Right forelimb (tissue), 1 donor: ENCODE data around the gene NFATC2.
A peak's percentile ranks its signal among the peaks of the same experiment; 100 is the strongest.
"Not testable (repeated sequence)": the region's sequence is repeated elsewhere in the genome, so short reads cannot be mapped to it uniquely, and the experiment has no call there.

Experiments used
- DNase-seq: peaks from one replicate; pipeline ENCODE4 v3.0.0-alpha.2; 2018

The NFATC2 gene

DNA sequence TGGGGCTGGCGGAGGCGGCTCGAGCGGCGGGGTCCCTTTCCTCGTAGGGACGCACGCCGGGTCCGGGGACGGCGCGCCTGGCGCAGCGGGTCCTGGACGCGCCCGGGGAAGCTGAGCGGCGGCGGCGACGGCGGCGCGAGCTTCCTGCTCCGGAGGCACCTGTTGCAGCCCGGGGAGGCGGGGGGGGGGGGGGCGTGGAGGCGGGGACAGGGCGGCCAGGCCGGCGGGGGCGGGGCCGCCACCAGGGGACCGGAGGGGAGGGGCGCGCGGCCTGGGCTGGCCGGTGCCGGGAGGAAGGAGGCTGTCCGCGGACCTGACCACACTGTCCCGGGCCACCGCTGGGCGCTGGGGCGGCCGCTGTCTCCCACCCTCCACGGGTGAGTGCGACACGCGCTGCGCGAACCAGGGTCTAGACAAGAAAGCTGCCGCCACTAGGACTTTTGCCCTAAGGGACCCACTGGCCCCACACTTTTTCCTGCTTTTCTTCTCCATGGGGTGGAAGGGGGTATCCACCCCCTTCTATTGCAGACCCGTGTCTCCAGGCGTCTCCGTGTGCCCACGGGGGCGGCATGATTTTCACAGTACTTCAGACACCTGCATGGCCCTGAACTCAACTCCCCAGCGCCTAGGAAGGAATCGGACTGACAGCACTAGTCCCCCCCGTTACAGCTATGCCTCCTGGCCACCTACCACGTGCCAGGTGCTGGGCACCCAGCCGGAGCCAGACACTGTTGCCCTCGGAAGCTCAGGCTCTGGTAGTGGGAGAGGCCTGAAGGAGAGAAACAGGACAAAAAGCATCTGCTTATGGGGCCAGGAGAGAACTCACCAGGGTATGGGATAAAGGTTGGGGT is at the start of gene NFATC2:
TSS of gene NFATC2 (minus strand) at position 149 of the 851 bp plus-strand sequence. CDS start 220 bp downstream, outside the sequence.
- peak; percentile 58 for DNase-seq

DNA sequence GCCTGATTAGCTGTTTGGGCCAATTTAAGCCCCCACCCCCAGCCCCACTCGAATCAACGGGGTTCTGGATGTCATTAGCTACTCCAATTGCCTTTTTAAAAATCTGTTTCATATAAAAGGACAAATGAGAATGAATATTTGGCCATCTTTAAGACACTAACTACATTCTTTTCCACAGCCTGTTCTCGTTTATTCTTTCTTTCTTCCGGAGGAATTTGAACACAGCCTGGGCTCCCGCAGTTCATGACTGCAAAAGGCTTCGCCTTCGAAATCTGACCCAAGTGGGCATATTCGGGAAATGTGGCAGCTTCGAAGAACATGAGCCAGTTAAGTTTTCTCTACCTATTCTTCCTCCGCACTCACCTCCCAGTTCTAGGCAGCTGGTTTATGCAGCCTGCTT is 49.4 kb upstream of the NFATC2 start:
- DNase-seq = no peak

DNA sequence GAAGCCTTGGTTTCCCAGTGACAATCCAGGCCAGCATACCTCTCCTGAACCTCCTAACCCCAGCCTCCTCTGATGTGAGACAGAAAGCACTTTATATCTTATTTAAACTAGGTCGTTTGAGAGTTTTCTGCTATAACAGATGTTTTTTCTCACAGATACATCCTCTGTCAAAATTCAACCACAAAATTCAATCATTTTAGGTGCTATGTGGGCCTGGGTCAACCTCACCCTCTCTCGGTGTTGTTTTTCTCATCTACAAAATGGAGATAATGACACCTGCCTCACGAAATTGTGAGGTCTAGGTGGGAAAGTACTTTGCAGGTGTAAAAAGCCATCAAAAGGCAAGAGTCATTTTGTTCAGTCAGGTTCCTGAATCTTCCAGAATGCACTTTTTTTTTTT is 46.2 kb upstream of the NFATC2 start:
- no peak for DNase-seq

DNA sequence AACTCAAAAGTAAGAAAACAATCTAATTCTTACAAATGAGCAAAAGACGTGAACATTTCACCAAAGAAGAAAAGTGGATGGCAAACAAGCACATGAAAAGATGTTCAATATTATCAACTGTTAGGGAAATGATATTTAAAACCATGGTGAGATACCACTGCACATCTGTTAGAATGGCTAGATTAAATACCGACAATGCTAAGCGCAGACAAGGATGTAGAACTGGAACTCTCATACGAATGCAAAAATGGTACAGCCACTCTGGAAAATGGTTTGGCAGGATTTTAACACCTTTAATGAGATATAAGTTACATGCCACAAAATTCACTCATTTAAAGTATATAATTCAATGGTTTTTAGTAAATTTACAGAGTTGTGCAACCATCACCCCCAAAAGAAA is 44.6 kb upstream of the NFATC2 start:
- no peak for DNase-seq

DNA sequence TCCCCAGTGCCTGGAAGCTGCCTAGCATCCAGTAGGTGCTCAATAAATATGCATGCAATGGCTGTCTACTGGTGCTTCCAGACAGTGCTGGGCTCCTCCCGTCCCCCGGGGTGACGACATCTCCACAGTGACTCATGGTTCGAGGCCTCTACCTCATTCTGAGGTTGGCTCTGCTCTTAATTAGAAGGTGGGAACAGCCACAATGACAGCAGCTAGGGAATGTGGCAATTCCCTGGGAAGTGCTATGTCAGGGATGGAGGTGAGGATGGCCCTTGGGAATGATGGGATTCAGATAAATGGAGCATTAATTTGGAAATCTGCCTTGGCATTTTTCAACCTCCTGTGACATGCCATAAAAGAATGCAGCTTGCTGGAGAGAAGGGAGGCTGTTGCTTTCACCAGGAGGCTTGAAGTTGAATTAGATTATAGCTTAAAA is 43.5 kb upstream of the NFATC2 start:
- DNase-seq = no peak

DNA sequence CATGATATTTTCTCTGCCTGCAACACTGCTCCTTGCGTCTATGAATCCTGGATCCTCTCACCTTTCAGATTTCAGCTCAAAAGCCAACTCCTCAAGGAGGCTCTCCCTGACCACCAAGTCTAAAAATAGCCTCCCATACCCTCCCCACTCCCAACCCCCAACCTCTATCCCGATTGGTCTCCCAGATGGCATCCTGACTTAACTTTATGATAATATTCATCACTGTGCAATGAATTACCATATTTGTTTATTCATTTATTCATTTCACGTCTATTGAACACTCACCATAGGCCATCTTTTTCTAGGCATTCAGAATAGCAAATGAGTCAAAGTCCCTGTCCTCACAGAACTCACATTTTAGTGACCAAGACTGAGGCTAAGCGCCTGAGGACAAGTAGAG is 42.6 kb upstream of the NFATC2 start:
- DNase-seq = no peak

DNA sequence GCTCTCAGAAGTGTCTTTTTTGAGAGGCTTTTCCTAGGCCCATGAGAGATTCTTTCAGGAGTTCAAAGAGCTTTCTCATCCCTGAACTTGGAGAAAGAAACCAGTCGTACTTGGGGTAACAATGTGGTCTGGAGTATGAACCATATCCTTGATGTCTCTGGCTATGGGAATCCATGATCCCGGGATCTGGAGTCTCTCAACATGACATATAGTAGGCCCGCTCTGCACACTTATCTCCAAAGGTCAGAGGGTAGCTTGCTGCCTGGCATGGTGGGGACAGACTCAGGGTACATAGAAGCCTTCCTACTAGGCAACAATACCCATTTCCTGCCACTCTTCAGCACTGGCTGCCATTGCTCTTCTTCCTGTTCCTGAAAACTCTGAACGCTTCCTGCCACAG is 42.2 kb upstream of the NFATC2 start:
- no peak for DNase-seq

DNA sequence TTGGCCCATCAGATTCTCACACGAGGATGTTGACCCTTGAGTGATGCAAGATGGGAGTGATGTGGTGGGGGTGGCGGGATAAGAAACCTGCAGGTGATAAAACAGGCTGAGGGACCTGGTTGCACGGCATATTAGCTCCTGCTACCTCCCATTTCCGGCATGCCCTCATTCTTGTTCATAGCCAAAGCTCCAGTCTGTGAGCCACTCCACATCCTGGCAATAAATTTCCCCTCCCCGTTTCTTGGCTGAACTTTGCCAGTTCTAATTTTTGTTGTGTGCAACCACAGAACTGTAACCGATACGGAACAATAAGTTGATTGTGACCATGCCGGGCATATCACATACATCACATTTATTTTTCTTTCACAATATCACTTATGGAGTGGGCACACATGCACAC is 41.6 kb upstream of the NFATC2 start:
- no peak for DNase-seq

DNA sequence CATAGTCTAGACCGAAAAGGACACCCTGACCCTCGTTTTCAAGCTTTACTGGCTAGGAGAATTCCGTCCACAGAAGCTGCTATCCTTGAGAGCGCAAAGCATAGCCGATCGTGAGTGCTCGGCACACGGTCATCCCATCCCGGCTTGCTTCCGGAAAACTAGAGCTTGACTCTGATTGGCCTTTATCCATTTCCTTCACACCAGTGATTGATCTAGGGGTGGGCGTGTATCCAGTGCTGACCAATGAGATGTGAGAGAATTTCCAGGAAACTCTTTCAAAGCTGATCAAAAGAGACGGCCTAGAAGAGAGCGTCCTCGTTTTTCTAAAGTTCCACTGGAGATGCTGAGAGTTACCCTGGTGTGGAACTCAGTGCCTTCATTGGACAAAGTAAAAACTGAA is 41.0 kb upstream of the NFATC2 start:
- no peak for DNase-seq

DNA sequence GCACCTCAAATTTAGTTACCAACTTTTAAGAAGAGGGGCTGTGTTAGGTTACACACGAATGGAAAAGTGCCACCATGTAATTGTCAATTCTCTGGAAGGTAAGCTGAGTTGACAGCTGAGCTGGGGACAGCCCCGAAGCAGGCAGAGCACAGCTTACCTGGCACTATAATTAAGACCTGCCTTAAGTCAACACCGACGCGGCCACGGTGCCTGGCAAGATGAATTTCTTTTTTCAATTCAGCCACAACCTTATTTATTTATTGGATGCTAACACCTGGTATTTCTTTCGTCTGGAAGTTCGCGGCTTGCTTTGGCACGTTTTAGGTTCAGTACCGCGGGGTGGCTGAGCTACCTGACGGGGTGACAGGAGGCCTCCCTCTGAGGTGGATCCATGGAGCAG is 40.6 kb upstream of the NFATC2 start:
- no peak for DNase-seq

DNA sequence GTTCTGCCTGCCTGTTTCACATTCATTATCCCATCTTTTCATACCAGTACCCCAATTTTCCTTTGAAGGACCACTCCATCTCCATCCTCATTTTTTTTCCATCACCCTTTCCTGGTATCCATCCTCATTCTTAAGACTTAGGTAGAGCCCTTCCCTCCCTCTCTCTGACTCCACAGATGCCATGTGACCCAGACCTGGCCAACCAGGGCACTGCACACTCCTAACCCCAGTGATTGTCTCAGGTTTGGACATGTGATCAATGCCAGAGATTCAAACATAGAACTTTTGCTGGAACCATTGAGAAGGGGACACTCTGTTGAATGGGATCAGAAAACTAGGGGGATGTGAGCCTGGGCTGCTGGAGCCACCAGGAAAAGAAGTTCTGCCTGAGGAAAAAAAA is 39.1 kb upstream of the NFATC2 start:
- DNase-seq = no peak

DNA sequence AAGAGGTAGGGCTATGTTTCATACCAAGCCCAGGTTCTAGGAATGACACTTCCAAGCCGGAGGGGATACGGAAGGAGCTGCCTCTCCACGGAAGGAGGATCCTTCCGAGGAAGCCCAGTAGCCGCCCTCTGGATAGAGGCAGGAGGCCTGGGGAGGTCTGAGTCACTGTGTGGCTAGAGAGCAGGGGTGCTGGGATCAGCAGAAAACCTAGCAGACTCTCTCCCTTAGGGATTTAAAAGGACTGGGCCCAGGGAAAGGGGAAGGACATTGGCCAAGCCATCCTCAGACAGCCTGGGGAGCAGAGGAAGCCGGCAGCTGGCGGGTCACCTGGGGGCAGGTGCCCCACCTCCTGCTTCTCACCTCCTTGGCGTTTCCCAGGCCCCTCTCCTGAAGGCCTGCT is 36.6 kb upstream of the NFATC2 start:
- DNase-seq = no peak

DNA sequence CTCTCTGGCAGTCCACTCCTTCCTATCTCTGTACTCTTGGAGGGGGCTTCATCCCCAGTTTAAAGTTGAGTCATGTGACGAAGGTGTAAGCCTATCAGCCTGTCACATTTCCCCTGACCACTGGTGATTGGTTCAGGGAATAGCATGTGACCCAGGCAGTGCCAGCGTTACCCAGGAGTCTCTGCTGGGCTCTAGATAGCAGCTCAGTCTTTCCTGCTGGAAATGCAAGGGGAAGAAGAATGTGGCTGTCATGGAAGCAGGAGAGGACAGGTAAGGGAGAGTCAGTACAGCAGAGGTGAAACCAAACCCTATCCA is 35.6 kb upstream of the NFATC2 start:
- no peak for DNase-seq

DNA sequence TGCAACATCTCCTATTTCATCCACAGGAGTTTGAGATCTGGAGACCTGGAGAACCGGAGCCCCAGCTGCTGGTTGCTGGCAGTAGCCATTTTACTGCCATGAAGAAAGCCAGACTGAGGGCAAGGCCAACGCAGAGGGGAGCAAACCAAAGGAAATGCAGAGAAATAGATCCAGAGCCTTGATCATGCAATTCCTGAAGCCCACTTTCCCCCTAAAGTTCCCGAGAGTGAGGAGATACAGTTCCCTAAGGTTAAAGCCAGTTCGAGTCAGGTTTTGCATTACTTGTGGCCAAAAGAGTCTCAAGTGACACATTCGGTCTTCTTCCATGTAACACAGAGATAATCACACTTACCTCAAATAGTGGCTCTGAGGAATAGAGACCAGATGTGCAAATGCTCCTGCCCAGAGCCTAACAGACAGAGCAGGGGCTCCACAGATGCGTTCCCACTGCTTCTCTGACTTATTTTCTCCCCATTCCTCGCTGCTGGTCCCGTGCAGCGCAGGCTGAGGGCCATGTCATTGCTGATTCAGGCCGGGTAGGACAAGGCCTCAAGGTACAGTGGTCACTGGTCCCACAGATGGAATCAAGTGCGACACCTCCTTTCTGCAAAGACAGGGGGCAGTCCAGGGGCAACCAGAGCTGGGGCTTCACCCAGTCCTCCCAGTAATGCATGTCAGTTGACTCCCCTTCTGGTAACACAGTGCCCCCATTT is 35.1 kb upstream of the NFATC2 start:
- DNase-seq = no peak

DNA sequence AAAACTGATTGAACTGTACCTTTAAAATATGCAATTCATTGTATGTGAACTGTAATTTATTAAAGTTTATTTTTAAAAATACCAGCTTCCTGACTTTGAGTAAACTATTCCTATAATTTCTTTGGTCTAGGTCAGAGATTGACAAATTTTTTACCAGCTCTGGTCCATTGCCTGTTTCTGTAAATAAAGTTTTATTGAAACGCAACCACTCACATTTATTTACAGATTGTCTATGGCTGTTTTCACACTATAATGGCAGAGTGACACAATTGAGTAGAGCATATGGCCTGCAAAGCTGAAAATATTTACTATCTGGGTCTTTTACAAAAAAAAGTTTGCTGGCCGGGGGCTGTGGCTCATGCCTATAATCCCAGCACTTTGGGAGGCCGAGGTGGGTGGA is 33.0 kb upstream of the NFATC2 start:
- no peak for DNase-seq

DNA sequence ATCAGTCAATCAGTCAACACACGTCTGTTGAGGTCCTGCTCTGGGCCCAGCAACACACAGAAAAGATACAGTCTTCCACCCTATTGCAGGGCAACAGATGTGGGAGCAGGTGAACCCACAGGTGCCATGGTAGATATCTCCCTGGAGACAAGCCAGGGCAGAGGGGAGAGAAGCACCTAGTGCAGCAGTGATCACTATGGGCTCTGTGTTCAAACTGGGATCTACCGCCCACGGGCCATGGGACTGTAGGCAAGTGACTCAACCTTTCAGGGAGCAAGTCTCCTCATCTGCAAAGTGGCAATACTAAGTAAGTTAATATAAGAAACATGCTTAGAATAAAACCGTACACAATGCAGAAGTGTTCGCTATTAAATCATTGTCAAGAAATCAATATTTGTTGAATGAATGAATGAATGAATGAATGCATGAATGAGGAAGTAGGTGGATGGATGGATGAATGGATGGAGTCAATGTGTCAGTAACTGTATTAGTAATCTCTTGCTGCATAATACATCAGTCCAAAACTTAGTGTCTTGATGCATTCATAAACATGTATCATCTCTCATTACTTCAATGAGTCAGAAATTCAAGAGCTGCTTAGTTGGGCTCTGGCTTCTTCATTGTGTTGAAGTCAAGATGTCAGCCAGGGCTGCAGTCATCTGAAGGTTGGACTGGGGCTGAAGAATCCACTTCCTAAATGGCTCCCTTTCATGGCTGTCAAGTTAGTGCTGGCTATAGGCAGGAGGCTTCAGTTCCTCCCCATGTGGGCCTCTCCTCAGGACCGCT is 31.9 kb upstream of the NFATC2 start:
- DNase-seq = no peak

DNA sequence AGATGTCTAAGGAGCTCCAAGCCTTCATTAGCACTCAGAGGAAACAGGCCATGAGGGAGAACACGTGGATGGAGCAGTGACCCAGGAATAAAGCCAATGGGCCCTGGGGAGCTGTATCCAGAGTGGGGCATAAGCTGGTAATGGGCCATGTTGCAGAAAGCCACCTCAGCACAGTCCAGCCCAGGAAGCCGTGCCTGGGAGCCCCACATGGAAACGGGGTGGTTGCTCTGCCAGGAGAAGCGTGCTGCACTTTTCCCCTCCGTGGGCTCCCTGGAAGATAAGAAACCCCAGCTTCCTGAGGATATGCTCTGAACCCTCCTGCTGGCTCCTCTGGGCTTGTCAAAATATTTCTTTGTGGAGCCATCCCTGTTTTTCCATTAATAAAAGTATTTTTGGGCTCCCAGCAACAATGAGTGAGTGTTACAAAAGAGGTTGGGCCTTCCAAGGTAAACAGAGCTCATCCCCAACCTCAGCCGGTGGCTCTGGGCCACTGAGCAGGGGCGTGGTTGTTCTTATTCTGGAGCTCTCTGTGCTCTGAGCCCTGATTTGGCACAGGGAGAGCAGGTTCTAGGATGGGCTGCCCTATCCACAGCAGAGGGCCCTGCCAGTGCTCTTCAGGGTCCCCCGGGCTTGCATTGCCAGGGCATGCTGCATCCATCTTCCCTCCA is 31.2 kb upstream of the NFATC2 start:
- DNase-seq = peak; percentile 54

DNA sequence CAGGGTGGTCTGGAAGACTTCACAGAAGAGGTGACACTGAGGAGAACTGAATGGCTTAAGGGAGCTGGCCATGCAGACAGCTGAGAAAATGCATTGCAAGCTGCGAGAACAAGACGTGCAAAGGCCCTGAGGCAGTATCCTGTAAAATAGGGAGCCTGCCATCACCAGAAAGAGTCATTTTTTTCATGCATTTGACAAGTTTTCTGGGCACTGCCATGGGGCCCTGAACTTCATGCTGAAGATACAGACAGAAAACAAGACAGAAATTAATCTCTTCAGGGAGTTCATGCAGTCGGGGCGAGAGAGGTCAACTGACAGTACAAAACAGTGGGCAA is 28.9 kb upstream of the NFATC2 start:
- DNase-seq = no peak

DNA sequence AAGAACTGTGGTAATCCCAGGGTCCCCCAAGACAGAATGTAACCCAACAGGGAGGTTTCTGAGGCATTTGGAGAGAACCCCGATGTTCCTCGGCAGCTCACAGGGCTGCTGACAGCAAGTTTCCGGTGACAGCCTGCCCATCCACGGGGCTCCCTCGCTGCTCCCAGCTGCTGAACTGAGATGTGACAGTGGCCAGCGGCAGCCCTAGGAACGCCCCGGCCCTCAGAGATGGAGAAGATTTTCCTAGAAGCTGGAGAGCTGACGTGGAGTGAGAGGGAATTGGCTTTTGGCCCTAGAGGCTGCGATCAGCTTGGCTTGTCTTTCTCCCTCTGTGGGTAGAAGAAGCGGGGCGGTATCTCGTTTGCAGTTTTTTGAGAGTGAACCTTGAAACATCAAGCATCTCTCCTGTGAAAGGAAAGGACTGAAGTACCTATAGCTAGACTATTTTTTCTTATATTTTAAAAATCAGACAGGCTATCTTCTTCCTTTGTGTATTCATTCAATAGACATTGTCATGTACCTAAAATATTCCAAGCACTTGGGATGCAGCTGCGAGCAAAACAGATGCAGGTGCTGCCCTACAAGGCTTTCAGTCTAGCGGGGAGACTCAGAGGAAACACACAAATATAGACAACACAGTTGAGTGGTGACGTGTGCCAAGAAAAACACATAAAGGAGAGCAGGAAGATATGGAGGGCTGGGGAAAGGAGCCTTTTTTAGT is 28.4 kb upstream of the NFATC2 start:
- DNase-seq = peak; percentile 76

DNA sequence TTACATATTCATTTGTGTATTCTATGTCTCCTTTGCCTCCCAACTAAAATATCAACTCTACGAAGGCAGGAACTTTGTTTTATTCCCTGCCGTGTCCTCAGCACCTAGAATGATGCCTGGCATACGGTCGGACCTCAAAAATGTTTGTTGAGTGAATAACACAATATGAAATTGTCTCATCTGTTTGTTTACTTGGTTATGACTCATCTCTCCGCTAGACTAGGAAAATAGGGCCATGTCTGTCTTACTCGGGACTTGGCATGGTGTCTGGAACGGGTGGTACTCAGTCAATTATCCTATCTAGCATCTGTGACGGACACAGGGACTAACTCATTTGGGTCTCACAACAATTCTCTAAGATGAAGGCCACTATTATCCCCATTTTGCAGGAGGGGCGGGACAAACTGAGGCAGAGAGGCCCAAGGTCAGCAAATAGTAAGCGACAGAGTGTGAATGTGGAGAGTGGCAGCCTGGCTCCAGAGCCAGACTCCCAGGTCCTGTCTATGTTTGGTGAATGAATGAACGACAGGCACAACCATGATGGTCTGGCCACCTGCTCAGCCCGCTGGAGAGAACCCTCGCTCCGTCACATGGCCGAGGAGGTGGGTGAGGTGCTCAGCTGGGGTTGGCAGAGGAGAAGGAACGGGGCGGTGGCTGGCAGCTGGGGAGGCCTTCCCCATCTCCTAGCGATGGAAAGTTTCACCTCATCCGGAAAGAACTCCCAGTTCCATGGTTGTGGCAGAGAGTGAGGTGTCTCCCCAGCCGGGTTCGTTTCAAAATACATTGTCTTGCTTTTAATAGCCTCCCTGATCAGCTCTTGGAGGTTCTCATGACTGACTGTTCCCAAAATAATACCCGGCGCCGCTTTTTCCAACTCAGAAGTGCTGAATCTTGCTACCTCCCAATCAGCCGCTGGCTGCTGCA is 27.6 kb upstream of the NFATC2 start:
- DNase-seq = peak; percentile 76

DNA sequence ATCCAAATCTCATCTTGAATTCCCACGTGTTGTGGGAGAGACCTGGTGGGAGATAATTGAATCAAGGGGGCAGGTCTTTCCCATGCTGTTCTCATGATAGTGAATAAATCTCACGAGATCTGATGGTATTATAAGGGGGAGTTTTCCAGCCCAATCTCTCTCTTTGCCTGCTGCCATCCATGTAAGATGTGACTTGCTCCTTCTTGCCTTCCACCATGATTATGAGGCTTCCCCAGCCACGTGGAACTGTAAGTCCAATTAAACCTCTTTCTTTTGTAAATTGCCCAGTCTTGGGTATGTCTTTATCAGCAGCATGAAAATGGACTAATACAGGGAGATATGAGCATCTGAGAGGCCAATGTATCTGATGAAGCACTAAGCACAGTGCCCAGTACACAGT is 26.0 kb upstream of the NFATC2 start:
- DNase-seq = not testable (repeated sequence)
